GM19240 (cell line): ENCODE measurements around the gene FUS.

Experiments used
- DNase-seq: peaks from one replicate; pipeline ENCODE4 v3.0.0; 2011; ENCODE audit warnings: low spot score; ENCODE audit not compliant: insufficient read length

Gene FUS

DNA sequence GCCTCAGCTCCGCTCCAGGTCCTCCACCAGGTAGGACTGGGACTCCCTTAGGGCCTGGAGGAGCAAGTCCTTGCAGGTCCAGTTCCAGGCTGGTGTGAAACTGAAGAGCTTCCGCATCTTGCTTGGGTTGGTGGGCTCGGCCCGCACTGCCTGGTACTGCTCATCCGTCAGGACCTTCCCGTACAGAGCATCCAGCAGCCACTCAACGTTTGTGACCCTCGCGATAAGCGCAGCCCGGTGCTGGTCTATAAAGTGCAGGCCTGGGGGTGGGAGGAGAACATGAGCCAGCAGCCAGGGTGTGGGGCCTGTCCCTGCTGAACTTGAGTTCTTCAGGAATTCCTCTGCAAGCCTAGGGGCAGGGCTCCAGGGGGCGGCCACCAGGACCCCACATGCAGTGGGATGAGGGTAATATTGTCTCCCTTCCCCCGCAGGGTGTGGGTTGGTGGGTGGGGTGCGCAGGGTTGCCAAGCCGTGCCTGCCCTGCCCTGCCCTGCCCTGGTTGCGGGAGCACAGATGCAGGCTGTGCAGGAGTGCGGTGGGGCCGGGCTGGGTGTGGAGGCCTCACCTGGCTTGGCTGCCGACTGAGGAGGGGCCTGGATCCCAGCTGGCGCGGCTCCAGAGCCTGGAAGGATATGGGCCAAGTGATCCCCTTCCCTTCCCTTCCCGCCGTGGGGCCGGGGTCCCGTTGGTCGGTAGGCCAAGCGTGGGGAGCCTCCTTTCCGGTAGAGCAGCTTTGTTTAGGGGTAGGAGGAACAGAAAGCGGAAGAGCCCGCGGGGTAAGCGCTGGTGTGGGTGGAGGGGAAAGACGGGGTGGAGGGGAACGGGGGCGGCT lies 21.9 kb downstream of the FUS start:
- peak; percentile 46 for DNase-seq

DNA sequence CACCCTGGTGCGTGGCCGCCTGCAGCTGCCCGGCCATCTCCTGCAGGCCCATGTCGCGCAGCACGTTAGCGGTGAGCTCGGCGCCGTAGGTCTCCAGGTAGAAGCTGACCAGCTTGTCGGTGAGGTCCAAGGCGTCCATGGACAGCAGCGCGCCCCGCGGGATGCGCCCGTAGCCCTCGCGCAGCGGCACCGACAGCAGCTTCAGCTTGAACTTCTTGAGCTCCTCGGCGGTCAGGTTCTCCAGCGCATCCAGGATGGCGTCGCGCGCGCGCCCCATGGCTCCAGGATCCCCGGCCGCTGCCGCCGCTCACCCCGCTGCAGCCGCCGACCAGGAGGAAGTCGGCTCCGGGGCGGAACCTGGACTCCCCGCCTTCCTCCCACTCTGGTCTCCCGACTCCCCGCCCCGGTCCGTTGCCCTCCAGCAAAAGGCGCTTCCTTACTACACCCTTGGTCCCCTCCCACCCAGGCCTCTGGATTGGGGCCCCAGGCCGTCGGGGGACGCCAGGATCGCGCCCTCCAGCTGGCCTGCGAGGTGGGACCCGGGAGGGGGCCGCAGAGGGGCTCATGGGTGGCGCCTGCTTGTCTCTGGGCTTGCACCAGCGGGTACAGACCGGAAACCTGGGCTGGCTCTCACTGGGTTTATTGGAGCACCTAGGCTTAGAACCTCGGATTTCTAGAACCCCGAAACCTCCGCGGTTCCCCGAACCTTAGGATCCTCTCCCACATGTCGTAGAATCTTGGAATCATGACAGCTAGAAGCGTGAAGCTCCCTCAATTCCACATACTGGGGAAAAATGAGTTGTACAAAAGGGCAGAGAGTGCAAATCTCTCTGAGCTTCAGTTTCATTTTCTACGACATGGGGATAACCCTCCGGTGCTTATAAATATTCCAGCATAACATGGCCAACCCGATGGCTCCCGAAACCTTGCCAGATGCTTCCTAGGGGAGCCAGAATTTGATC lies 22.8 kb downstream of the FUS start, which contains the start of gene PYCARD:
TSS of gene PYCARD (minus strand) at position 347 of the 962 bp plus-strand sequence. CDS start at position 277, 70 bp downstream.
- DNase-seq = no peak

DNA sequence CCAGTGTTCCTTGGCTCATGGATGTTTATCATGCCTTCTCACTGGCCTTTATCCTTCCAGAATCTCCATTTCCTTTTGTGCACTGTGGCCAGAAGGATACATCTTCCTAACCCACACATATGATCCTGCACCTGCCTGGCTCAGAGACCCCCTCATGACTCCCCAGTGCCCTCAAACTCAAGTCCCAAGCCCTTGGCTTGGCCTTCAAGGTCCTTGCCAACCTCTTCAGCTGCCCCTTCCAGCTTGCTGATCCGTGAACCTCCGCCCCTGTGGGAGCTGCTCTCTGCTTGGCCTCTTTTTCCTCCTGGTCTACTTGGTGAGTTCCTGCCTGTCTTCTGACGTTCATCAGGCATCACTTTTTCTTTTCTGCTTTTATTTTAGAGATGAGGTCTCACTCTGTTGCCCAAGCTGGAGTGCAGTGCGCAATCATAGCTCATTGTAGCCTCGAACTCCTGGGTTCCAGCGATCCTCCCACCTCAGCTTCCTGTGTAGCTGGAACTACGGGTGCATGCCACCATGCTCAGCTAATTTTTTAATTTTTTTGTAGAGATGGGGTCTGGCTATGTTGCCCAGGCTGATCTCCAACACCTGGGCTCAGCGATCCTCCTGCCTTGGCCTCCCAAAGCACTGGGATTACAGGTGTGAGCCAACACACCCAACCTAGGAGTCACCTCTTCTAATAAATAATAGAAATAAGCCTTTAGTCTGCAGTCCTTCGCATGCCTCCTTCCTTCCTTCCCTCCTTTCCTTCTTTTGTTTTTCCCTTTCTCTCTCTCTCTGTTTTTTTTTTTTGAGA lies 25.1 kb downstream of the FUS start:
- no peak for DNase-seq

DNA sequence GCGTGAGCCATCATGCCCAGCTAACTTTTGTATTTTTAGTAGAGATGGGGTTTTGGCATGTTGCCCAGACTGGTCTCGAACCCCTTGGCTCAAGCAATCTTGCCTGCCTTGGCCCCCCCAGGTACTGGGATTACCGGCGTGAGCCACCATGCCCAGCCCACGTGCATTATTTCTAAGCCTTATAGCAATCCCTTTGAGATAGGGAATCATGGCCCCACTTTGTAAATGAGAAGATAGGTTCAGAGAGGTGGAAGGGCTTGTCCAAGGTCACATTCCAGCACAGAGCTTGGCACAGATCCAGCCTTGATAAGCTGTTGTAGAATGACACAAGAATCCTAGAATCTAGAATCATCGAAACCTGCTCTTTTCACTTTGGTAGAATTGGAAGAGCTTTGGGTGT lies 26.8 kb downstream of the FUS start:
- no peak for DNase-seq

DNA sequence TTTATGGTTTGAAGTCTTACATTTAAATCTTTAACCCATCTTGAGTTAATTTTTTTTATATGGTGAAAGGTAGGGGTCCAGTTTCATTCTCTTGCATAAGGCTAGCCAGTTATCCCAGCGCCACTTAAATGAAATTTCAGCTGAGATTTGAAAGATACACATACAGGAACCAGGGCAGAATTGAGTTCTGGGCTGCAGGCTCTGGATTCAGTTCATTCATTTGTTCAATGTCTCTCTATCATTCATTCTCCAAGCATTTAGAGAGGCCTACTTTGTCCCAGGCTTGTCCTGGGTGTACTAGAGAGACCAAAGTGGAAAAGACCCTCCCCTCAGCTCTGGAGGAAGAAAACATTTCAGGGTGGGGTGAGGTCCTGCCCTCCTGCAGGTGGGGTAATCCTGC lies 33.4 kb downstream of the FUS start:
- no peak for DNase-seq

DNA sequence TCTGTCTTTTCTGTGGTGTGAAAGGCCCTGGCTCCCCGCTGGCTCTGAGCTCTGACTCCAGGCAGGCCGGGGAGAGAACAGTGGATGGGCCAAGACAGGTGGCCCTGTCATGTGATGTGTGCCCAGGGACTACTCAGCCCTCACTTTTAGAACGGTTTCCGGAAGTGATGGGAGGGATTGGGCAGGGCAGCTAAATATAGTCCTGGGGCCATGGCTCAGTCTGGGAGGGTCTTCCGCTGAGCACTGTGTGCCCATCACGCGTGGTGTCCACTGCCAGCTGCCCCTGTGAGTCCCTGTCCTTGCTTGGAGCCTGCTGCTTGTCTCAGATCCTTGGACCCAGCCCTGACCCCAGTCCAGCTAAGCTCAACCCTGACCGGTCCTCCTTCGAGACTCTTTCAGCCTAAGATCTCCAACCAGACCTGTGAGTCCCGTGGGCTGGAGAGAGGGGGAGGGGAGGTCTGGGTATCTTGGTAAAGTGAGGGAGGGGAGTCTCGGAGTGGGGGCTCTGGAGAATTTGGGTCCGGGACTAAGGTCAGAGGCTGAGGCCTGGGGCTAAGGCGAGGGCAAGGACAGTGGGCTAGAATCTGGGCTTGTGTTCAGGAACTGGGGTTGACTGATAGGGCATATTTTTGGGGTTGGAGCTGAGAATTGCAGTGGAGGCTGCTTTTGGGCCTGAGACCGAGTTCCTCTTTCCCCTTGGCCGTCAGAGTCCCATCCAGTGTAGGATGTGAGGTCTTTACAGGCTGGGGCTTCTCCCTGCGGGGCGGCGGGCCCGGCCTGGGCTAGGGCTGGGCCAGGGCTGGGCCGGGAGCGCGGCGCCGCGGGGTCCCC lies 34.2 kb downstream of the FUS start, which contains the start of gene TRIM72:
TSS of gene TRIM72 (plus strand) at position 243 of the 831 bp plus-strand sequence. CDS start 620 bp downstream, outside the sequence.
- no peak for DNase-seq

DNA sequence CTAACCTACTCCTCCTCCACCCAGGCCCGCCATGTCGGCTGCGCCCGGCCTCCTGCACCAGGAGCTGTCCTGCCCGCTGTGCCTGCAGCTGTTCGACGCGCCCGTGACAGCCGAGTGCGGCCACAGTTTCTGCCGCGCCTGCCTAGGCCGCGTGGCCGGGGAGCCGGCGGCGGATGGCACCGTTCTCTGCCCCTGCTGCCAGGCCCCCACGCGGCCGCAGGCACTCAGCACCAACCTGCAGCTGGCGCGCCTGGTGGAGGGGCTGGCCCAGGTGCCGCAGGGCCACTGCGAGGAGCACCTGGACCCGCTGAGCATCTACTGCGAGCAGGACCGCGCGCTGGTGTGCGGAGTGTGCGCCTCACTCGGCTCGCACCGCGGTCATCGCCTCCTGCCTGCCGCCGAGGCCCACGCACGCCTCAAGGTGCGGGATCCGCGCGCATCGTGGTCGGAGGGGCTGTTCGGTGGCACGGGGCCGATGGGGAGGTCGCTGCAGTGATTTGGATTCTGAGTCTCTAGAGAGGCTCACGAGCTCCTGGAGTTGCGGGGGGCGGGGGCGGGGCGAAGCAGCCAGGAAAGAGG lies 34.9 kb downstream of the FUS start:
- DNase-seq = no peak

DNA sequence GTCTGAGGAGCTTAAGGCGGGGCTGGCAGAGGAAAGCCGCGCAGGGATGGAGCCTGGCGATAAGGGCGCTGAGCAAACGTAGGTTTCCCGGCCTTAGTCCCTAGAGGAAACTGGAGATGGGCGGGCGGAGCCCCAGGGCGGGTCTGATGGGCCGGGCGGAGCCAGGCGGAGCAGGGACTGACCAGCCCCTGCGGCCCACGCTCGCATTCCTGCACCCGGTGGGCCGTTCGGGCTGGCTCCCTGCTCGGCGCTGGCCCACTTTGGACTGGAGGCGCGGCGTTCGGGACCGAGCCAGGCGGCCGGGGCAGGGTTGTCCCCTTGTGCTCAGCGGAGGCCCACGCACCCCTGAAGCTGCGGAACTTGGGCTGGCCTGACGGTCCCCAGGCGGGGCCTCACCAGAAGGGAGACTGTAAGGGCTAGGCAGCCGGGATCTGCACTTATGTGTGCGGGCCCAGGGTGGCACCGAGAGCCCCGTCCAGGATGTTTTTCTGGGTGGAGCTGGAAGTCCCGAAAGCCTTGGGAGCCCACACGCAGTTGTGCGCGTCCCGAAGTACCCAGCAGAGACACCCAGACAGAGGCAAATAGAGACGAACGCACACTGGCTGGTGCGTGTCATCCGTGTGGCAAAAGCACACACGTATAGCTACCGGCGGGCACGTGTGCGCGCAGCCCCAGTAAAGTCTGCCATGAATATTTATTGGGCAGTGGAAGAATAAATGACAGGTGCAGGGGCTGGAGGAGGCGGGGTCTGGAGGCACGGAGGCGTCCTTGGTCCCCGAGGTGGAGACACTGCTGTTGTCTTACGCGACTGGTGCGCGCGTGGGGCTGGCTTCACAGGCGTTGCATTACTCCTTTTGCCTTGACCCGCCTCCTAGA lies 35.6 kb downstream of the FUS start:
- DNase-seq = no peak

DNA sequence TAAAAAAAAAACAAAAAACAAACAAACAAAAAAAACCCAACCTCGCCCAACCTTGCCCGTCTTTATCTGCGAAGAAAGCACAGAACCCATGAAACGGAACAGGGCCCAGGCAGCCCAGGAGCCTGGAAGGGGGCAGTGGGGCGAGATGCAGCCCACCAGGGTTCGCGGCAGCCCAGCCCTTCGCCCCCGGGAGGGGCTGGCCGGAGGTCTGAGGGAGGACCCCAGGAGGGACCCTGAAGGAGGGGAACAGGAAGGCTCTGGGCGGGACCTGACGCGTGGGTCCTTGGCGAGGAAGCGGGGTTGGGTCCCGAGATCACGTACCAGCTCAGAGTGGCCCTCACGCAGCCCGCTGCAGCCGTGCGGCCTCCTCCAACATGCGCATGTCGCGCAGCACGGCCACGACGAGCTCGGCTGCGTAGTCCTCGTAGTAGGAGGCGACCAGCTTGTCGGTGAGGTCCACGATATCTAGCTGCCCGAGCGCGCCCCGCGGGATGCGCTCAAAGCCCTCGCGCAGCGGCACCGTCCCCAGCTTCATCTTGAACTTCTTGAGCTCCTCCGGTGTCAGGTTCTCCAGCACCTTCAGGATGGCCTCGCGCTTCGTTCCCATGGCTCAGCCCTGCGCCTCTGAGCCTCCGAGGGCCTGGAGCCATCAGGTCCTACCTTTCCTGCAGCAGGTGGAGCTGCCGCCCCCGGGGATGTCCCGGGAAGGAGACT lies 36.6 kb downstream of the FUS start, which contains the start of gene PYDC1:
TSS of gene PYDC1 (minus strand) at position 714 of the 714 bp plus-strand sequence. CDS start at position 607, 107 bp downstream.
- DNase-seq = no peak

DNA sequence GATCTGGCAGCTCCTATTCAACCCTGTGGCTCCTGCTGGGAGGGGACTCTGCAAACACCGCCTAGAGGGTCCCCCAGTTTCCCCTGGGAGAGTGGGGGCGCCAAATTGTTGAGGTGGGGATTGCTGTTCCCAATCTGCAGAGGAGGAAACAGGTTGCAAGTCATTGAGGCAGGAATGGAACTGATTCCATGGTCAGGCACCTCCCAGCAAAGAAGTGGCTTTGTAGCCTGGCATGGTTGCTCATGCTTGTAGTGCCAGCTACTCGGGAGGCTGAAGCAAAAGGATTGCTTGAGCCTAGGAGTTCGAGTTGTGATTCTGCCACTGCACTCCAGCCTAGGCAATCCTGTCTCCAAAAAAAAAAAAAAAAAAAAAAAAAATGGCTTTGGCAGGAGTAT lies 37.2 kb downstream of the FUS start:
- DNase-seq = no peak

DNA sequence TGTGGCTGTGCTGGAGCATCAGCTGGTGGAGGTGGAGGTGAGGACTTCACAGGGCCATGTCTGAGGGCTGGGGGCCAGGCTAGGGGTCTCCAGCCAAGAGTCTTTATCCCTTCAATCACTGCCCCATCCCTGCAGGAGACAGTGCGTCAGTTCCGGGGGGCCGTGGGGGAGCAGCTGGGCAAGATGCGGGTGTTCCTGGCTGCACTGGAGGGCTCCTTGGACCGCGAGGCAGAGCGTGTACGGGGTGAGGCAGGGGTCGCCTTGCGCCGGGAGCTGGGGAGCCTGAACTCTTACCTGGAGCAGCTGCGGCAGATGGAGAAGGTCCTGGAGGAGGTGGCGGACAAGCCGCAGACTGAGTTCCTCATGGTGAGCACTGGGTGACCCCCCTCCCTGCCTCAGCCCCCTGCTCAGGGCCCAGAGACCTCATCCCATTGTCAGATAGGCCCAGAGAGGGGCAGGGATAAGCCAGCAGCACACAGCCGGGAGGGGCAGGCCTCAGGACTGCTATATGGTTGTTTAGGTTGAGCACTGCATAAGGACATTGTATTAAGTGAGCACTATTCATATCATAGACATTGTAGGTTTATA lies 39.3 kb downstream of the FUS start:
- DNase-seq = no peak

DNA sequence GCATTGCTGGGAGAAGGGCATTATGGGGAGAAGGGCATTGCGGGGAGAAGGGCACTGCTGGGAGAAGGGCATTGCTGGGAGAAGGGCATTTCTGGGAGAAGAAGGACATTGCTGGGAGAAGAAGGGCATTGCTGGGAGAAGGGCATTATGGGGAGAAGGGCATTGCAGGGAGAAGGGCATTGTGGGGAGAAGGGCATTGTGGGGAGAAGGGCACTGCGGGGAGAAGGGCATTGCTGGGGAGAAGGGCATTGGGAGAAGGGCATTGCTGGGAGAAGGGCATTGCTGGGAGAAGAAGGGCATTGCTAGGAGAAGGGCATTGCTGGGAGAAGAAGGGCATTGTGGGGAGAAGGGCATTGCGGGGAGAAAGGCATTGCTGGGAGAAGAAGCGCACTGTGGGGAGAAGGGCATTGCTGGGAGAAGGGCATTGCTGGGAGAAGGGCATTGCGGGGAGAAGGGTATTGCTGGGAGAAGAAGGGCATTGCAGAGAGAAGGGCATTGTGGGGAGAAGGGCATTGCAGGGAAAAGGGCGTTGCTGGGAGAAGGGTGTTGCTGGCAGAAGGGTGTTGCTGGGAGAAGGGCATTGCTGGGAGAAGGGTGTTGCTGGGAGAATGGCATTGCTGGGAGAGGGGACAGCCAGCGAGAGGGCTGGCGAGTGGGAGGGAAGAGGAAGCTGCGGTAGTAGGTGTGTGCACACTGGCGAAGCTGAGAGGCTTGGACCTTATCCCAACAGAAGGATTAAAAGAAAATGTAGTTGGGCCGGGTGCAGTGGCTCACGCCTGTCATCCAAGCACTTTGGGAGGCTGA lies 41.6 kb downstream of the FUS start:
- no peak for DNase-seq

DNA sequence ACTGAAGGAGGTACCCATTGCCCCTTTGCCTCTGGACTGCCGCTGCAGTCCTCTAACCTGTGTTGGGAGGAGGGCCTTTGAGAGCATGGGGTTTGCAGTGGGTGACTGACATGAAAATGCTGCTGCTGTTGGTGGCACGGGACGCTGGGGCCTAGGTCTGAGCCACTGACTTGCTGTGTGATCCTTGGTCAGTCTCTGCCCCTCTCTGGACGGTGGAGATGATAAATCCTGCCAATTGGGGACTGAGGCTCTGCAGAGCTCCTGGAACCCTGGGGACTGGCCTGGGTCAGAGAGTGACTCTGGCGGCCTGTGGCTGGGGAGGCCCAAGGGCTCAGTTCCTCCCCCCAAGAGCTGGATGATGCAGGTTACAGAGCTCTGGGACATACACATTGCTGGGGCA lies 43.1 kb downstream of the FUS start:
- DNase-seq = no peak

DNA sequence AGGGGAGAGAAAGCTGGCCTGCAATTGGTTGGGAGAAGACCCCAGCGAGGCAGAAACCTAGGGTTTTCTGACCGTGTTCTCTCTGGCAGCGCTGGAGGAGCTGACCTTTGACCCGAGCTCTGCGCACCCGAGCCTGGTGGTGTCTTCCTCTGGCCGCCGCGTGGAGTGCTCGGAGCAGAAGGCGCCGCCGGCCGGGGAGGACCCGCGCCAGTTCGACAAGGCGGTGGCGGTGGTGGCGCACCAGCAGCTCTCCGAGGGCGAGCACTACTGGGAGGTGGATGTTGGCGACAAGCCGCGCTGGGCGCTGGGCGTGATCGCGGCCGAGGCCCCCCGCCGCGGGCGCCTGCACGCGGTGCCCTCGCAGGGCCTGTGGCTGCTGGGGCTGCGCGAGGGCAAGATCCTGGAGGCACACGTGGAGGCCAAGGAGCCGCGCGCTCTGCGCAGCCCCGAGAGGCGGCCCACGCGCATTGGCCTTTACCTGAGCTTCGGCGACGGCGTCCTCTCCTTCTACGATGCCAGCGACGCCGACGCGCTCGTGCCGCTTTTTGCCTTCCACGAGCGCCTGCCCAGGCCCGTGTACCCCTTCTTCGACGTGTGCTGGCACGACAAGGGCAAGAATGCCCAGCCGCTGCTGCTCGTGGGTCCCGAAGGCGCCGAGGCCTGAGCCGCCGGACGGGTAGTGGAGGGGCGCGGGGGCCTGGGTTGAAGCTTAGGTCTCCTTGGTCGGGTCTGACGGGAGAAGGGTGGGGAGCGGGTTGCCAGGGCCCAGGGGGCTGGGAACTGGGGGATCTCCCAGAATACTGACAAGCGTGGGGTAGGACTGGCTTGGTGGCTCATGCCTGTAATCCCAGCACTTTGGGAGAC lies 44.4 kb downstream of the FUS start:
- no peak for DNase-seq

DNA sequence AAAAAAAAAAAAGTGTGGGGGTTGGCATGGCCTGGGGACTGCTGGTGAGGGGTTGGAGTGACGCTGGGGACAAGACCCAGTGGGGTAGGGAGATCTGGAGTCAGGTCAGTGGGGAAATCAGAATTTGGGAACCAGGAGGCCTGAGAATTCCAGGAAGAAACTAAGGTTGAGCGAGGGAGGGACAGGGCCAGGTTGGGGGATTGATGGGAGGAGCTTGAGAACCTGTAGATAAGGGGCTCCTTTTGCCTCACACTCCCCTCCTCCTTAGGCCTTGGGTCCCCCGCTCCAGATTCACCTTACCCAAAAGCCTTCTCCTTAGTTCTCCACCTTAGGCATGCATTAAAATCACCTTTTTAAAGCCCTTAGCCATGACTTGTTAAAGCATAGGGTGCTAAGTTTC lies 45.3 kb downstream of the FUS start:
- DNase-seq = no peak

DNA sequence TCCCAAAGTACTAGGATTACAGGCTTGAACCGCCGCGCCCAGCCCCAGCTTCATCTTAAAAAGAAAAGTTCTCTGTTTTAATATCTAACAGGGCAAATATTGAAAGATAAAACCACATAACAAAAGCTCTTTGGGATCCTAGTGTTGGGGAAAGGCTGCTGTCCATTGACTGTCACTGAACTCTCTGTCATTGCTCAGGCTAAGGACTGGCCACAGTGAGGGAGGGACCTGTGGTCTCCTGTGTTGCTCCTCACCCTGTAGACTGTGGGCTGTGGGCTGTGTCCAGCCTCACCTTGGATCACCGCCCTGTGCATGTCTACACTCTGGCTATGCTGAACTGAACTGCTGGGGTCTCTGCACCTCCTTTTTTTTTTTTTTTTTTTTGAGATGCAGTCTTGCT lies 48.3 kb downstream of the FUS start:
- no peak for DNase-seq
